ENCODE measurements around the gene AOC1.
A peak's percentile ranks its signal among the peaks of the same experiment; 100 is the strongest.
"Not testable (repeated sequence)": the region's sequence is repeated elsewhere in the genome, so short reads cannot be mapped to it uniquely, and the experiment has no call there.

AOC1 gene, protein sequence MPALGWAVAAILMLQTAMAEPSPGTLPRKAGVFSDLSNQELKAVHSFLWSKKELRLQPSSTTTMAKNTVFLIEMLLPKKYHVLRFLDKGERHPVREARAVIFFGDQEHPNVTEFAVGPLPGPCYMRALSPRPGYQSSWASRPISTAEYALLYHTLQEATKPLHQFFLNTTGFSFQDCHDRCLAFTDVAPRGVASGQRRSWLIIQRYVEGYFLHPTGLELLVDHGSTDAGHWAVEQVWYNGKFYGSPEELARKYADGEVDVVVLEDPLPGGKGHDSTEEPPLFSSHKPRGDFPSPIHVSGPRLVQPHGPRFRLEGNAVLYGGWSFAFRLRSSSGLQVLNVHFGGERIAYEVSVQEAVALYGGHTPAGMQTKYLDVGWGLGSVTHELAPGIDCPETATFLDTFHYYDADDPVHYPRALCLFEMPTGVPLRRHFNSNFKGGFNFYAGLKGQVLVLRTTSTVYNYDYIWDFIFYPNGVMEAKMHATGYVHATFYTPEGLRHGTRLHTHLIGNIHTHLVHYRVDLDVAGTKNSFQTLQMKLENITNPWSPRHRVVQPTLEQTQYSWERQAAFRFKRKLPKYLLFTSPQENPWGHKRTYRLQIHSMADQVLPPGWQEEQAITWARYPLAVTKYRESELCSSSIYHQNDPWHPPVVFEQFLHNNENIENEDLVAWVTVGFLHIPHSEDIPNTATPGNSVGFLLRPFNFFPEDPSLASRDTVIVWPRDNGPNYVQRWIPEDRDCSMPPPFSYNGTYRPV

DNA sequence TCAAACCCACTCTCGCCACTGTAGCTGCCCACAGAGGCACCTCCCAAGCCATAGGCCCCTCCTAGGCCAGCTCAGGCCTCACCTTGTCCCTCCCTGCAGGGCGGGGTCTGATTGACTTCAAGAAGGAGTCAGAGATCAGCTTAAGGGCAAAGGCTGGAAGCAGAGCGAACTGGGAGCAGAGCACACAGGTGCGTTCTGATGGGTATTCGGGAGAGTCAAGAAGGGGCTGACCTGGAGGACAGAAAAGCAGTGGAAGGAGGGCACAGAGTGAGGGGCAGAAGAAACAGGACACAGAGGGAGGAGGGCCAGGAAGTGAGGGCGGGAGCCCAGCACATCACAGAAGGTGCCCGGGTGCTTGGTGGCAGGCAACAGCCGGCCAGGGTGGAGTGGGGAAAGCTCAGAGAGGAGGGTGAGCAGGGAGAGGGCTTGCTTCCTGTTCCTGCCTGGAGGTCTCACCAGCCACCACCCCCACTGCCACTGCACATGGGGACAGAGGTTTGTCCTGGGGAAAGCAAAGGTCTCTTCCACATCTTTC lies at the start of gene AOC1:
TSS of gene AOC1 (plus strand) at position 147 of the 535 bp plus-strand sequence. CDS start 3,954 bp downstream, outside the sequence.
- DNase-seq (ENCODE audit: low spot score), result peak; percentile 44

DNA sequence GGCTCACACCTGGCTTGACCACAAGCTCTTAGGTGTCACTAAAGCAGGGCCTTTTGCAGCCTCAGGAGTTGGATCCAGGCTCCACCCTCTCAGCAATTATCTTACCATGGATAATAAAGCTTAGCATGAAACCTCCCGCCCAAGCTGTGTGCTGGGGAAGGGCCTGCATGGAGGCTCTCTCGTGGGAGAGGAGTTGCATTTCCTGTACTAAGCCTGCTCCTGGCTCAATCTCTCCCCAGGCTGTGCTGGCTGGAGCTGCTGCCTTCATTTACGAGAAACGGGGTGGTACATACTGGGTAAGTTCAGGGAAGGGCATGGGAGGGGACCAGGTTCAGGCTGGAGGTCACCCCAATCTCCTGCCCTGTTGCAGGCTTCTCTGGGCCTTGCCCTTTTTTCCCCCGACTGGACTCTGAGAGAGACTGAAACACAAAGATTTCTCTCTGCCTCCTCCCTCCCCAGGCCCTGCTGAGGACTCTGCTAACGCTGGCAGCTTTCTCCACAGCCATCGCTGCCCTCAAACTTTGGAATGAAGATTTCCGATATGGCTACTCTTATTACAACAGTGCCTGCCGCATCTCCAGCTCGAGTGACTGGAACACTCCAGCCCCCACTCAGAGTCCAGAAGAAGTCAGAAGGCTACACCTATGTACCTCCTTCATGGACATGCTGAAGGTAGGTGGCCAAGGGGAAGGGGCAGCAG lies 49.0 kb upstream of the AOC1 start:
- no peak for DNase-seq (ENCODE audit: low spot score)

GRCh38 chr7:150804802-150805201 lies 47.5 kb upstream of the AOC1 start:
- no peak for DNase-seq (ENCODE audit: low spot score)

DNA sequence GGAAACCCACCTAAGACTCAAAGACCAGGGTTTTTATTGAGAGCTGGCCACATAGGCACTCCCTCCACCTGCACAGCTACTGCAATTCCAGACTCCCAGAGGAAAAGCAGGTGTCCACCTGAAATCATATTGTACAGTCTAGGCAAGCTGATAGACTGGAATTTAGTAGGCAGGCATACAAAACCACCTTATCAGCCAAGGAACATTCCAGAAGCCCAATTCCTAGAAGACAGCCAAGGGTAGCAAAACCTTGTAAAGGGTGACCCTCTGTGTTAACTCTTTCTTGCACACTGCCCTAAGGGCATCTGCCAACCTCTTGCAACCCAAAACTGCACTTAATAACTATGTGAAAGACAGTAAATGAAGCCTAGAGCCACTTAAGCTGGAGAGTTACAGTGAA lies 46.5 kb upstream of the AOC1 start:
- DNase-seq (ENCODE audit: low spot score), result no peak

GRCh38 chr7:150806454-150806853 lies 45.9 kb upstream of the AOC1 start:
- DNase-seq (ENCODE audit: low spot score), result no peak

DNA sequence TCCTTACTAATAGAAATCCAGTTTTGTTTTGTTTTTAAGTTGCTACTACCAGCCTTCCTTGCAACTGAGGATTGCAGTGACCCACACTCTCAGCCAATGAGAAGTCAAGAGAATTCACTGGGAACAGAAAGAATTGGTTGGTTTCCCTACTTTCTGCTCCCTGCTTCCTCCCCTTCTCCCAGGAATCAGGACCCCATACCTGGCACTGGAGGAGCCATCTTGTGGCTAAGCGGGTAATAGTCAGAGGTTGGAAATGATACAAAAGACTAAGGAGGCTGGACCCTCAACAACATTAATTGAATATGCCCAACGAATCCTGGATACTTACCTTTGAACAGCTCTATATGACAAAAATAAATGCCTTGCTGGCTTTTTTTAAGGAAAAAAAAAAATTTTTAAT lies 45.5 kb upstream of the AOC1 start:
- no peak for DNase-seq (ENCODE audit: low spot score)

GRCh38 chr7:150807616-150808438 lies 44.5 kb upstream of the AOC1 start:
- DNase-seq (ENCODE audit: low spot score), result not testable (repeated sequence)

DNA sequence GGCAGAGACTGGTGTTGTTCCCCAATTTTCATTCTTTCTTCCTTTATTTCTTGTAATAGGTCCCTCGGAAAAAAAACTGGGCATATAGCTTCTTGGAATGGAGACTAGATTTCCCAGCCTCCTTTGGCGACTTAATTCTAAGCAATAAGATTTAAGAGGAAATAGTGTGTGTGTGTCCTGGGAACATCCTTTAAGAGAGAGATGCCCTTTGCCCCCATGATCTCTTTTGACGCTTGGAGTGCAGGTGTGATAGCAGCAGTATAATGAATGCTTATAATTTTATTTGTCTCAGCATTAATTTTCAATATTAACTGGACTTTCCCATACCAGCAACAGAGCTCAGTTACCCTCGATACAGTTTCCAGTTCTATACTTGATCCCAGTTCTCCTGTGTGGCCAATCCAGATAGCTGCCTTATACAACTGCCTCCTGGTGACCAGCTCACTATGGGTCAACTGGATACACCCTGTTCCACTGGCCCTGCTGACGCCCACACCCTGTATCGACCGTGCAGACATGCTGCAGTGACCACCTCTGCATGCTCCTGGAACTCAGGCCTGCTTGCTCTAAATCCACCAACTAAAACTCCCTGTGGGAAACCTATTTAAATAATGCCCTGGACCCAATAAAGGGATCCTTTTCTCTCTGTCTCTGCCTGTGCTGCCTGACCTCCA lies 37.9 kb upstream of the AOC1 start:
- no peak for DNase-seq (ENCODE audit: low spot score)

DNA sequence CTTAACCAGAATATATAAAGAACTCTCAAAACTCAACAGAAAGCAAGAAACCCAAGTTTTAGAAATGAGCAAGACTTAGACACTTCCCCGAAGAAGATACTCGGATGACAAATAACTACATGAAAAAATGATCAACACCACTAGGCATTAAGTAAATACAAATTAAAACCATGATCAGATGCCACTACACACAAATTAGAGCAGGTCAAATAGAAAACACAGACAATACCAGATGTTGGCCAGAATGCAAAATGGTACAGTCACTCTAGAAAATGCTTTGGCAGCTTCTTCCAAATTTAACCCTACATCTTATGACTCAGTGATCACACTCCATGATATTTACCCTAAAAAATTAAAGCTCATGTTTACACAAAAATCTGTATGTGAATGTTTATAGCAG lies 33.3 kb upstream of the AOC1 start:
- no peak for DNase-seq (ENCODE audit: low spot score)

- DNase-seq (ENCODE audit: low spot score), result no peak
Observed at GRCh38 chr7:150820148-150820547, 32.2 kb upstream of the AOC1 start.

GRCh38 chr7:150820578-150821198 lies 31.6 kb upstream of the AOC1 start:
- DNase-seq (ENCODE audit: low spot score), result no peak

GRCh38 chr7:150823043-150823442 lies 29.3 kb upstream of the AOC1 start:
- no peak for DNase-seq (ENCODE audit: low spot score)

GRCh38 chr7:150823484-150824126 lies 28.7 kb upstream of the AOC1 start:
- no peak for DNase-seq (ENCODE audit: low spot score)

- peak; percentile 25 for DNase-seq (ENCODE audit: low spot score)
Observed at GRCh38 chr7:150824379-150825177, 27.7 kb upstream of the AOC1 start.

GRCh38 chr7:150826061-150826849 lies 26.1 kb upstream of the AOC1 start:
- no peak for DNase-seq (ENCODE audit: low spot score)

DNA sequence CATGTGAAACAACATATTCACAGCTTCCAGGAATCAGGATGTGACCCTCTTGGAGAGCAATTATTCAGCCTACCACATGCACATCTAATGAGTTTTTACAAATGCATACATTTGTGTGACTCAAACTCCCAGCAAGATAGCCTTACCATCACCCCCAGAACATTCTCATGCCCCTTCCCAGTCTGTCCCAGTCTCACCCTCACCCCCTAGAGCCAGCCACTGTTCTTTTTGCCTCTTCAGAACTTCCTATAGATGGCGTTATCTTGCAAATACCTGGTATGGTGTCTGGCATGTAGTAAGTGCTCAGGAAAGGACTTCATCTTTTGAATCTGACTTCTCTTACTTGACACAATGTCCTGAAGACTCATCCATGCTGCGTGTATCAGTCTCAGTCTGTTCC lies 23.9 kb upstream of the AOC1 start:
- no peak for DNase-seq (ENCODE audit: low spot score)

GRCh38 chr7:150829426-150829825 lies 22.9 kb upstream of the AOC1 start:
- no peak for DNase-seq (ENCODE audit: low spot score)

GRCh38 chr7:150830937-150831336 lies 21.4 kb upstream of the AOC1 start:
- no peak for DNase-seq (ENCODE audit: low spot score)

Measured in ecto neural progenitor cell (in vitro differentiated cells).